Cardiac fibroblast (primary cell): ENCODE data around the gene APOBEC3B.

Experiments
- DNase-seq, 2 donors: peaks; one replicate each; pipeline versions ENCODE4 v3.0.0 to v3.0.0-alpha.2; 2010; ENCODE audit warnings: low read depth in 2 of 2
- H3K4me3 ChIP-seq, 2 donors: replicated peaks in 1 of 2; 1 replicate in 1 of 2; 2 replicates in 1 of 2; pipeline ENCODE4 v1.5.1; 2011; ENCODE audit warnings: low read depth in 2 of 2, low read length in 2 of 2, mild to moderate bottlenecking in 2 of 2, moderate library complexity in 1 of 2
- CTCF ChIP-seq: IDR thresholded peaks from one replicate; pipeline ENCODE4 v1.5.1; 2011; ENCODE audit warnings: low read depth, mild to moderate bottlenecking, low read length, inconsistent platforms

APOBEC3B gene

DNA sequence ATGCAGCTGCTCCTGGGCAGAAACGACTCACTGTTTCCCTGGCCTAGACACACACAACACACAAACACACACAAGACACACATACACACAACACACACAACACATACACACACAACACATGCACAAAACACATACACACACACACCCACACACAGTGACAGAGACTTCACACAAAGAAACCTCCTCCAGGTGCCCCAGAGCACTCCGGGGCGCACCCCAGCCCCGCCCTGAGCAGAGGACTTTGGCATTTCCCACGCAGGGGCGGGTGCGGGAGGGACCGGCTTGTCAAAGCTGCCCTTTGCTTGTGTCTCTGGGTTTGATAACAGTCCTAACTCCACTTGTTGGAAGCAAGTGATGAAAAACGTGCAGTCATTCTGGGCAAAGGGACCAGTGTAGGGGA lies 18.3 kb upstream of the APOBEC3B start:
- no peak overlapping the region for H3K4me3 ChIP-seq
- TF ChIP-seq CTCF: no peak
- no peak for DNase-seq

DNA sequence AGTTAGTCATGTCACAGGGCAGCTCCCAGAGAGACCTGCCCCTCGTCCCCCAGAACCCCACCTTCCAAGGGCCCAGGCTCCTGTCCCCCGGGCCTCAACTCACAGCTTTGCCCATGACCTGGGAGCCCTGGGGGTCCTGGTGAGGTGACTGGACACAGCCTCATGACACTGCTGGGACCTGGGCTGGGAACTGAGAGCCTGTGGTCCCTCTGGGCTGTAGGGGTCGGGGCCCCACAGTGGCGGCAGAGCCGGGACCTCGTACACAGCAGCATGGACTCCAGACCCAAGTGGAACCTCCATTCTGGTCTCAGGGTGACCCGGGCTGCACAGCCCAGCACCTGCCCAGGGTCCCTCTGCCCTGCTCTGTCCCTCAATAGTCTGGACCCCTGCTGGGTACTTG lies 17.8 kb upstream of the APOBEC3B start:
- H3K4me3 ChIP-seq: no peak overlapping the region
- no peak for TF ChIP-seq CTCF

DNA sequence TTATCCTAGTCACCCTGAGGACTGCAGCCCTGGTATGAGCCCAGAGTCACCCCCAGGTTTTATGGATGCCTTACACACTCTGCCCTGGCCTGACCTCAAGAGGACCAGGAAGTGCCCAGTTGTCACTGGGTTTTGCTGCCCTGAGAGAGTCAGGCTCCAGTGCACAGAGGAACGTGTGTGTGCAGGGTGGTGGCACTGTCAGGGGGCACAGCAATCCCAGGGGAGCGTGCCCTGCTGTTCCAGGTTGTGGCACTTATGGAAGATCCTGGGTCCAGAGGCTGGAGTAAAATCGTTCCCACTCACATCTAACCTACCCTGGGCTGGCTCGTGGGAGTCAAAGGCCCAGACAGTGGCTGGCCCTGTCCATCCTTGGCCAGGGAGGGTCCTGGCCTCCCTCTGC lies 17.2 kb upstream of the APOBEC3B start:
- TF ChIP-seq CTCF: no peak
- DNase-seq: no peak
- no peak overlapping the region for H3K4me3 ChIP-seq

More for the DNA sequence above, 17.8 kb upstream of the APOBEC3B start:
- DNase-seq: no peak

GRCh38 chr22:38965614-38966379 lies 16.4 kb upstream of the APOBEC3B start:
- no peak for TF ChIP-seq CTCF
- DNase-seq: no peak
- H3K4me3 ChIP-seq: no peak overlapping the region

DNA sequence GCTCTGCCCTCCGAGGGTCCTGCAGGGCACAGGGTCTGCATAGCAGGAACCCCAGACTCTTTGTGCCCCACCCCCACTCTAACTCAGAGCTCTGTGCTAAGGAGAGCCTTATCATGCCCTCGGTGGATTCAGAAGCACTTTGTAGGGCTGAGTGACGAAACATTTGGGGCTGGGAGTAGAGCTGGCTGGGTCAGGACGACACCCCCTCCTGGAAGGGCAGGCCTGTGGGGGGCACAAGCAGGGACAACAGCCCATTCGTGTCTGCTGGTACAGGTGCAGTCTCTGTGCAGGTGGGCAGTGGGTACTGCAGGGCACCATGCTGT lies 15.8 kb upstream of the APOBEC3B start:
- no peak for TF ChIP-seq CTCF
- no peak for DNase-seq
- H3K4me3 ChIP-seq: no peak overlapping the region

DNA sequence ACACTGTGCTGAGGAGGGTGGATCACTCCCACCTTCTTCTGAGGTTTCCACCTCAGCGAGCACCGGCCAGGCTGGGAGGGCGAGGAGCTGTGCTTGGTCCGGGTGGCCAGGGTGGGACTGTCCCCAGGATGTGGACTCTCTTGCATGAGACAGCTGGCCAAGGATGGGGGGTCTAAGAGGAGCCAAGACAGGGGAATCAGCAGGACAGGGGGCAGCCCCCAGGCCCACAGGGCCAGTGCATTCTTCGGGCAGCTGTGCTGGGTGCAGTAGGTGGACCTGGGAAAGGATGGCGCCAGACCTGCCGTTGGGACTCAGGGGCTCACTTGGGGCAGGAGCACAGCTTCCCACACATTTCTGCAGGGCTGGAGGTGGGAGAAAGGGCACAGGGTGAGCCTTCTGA lies 15.2 kb upstream of the APOBEC3B start:
- no peak overlapping the region for H3K4me3 ChIP-seq

More for the DNA sequence above, 15.2 kb upstream of the APOBEC3B start:
- DNase-seq: no peak
- no peak for TF ChIP-seq CTCF
